Stimulated activated CD8-positive, alpha-beta memory T cell treated with anti-CD3 and anti-CD28 coated beads, Interleukin-7, amount 100 ng/mL, for 48 hours (primary cell): ENCODE measurements around the gene SLC25A10.

Experiments
- DNase-seq, 2 donors: peaks; one replicate each; pipeline ENCODE4 v3.0.0-alpha.2; 2020; ENCODE audit warnings: low read depth in 1 of 2; ENCODE audit errors: extremely low read depth in 1 of 2

The SLC25A10 gene

DNA sequence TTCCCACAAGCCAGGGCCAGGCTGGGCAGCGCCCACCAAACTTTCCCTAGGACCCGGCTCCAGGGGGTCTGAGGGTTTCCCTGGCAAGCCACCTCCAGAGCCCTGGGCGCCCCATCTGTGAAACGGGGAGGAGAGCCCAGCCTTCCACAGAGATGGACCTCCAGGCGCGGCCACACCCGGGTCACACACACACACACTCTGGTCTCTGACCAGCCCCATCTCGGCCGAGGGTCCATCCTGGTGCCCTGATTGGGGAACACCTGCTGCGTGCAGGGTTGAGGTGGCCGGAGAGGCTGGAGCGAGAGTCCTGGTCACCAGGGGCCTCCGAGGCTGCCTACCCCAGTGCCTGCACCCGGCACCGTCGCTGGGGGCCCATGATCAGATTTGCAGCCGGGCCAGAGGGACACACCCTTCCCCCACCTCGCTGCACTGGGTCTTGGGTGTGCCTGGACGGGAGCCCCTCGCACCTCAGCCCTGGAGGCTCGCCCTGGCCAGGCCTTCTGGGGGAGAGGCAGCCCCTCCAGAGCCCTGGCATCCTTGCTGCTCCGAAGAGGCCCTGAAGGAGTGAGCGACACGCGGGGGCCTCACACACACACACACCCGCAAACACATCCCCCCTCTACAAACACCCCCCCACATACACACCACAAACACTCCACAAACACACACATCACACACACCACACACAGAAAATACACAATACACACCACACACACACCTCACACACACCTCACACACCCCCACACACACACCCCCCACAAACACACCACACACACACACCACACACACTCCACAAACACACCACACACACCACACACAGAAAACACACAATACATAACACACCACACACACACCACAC is 29.7 kb downstream of the SLC25A10 start:
- DNase-seq, result no peak
